Activated CD4-positive, CD25-positive, alpha-beta regulatory T cell treated with anti-CD3 and anti-CD28 coated beads, Interleukin-2, amount 50 U/mL, for 72 hours (primary cell): ENCODE measurements around the gene ARHGEF28.

Experiments
- DNase-seq: peaks from one replicate; pipeline ENCODE4 v3.0.0; 2021

The ARHGEF28 gene

GRCh38 chr5:73625944-73626811 lies at the start of gene ARHGEF28:
Gene ARHGEF28, plus strand, starts transcription at chr5:73626196. Its CDS starts 58,656 bp downstream, at chr5:73684852.
- no peak for DNase-seq

DNA sequence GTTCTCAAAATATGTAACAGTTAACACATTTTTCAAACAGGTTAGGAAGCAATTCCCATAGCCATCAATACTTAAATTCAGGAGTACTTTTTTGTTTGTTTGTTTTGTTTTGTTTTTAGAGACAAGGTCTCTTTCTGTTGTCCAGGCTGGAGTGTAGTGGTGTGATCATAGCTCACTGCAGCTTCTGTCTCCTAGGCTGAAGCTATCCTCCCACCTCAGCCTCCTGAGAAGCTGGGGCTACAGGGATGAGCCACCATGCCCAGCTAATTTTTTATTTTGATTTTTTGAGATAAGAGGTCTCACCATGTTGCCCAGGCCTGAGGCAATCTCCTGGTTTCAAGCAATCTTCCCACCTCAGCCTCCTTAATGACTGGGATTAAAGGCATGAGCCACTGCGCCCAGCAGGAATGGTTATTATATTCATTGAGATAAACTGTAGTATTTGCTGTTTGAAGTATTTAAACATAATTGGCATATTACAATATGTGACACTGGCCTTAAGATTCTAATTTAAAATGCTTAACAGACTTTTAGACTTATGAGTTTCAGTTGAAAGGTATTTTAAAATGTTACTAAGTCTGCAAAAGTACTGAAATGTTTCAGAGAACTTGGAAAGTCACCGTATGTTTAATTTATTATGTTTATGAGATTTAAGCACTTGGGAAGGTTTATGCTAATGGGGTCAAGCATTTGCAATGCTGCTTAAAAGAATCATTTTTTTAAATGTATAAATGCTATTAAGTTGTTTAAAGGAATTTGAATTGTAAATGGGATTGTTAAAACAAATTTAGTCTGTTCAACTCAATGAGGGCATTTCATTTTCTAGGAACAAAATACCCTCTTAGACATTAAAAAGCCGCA lies 43.5 kb upstream of the ARHGEF28 start:
- no peak for DNase-seq

DNA sequence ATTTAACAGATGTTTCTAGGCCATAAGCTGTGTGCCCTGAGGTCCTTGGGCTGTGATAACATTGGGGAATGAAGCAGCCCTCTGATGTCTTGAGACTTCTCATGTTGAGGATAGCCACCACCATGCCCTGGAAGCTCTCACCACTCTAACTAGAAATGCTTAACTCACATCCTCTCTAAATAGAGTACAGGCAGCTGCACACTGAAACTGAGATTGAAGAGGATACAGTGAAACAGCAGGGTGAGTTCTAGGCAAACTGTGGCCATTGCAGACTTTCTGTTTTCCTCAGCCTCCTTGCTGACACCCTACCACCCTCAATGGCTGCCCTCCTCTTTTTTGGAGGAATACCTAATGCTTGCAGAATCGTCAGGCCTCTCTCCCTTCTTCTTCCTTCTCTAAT lies 38.1 kb upstream of the ARHGEF28 start:
- no peak for DNase-seq

GRCh38 chr5:73591102-73591695 lies 34.8 kb upstream of the ARHGEF28 start:
- DNase-seq: peak; percentile 33

- no peak for DNase-seq
Measured at GRCh38 chr5:73591698-73592501, 34.1 kb upstream of the ARHGEF28 start.

- DNase-seq: no peak
Measured at GRCh38 chr5:73592551-73592950, 33.4 kb upstream of the ARHGEF28 start.

DNA sequence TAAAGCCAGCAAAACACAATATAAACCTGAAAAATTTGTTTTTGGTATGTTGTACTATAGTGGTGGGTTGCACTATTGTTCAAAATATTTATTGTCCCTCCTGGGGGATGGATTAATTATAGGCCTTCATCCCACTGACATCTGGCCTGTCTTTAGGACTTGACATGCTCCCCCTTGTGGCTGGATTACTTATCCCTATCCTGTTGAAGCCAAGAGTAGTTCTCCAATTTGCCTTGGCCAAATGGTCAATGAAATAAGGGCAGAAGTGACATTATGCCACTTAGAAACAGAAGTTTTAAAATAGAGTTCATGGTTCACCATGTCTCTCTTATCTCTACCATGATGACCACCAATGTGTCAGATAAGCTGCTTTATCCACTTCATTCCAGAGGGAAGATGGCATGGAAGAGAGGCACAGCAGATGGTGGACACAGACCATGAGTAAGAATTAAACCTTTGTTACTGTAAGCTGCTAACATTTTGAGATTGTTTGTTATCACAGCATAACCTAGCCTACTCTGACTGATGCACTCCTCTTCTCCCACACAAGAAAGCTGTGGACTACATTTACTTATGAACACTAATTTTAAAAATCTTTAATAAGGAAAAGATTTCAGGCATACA lies 29.2 kb upstream of the ARHGEF28 start:
- DNase-seq: no peak

DNA sequence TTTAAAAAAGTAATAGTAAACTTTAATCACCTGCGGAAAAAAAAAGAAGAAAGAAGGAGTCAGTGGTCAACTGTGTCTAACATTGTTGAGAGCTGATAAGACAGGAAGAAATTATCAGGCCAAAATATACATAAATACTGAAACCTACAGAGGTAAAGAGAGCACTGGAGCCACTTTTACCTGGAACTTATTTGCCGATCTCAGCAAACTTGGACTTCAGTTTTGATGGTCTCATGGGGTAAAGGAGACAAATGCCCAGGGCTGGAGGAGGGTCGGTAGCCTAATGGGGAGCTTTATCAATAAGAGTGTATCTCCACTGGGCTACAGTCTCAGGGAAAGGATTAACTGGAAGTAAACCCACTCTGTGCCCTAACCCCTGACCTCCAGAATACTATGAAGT lies 26.6 kb upstream of the ARHGEF28 start:
- DNase-seq: no peak

GRCh38 chr5:73603998-73604397 lies 22.0 kb upstream of the ARHGEF28 start:
- no peak for DNase-seq

DNA sequence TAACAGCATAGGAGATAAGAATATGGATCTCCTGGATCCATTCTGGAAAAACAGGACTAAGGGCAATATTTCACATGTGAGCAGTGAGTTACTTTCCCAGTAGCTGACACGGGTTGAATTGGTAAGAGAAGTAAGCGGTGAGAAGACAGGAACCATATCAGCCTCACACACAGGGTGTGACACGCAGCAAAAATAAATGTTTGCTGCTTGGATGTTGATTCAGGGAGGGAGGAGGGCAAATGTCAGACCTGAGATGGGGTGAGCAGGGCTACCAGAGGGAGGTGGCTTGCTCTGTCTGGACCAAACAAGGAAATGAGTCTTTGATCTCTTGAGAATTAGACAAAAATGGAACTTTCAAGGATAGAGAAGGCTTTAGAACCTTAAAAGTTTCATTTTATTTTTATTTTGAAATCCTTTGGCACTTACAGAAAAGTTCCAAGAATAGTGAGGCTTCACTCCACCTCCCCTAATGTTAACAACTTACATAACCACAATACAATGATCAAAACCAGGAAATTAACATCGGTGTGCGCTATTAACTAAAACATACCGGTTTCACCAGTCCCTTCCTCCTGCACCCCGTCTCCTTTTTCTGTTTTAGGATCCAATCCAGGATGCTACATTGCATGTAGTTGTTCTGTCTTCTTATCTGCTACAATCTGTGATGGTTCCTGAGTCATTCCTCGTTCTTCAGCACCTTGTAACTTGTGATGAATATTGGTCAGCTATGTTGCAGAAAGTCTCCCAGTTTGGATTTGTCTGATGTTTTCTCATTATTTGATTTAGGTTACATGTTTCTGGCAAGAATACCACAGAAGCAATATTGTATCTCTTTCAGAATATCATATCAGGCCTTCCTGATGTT lies 20.5 kb upstream of the ARHGEF28 start:
- DNase-seq: no peak

DNA sequence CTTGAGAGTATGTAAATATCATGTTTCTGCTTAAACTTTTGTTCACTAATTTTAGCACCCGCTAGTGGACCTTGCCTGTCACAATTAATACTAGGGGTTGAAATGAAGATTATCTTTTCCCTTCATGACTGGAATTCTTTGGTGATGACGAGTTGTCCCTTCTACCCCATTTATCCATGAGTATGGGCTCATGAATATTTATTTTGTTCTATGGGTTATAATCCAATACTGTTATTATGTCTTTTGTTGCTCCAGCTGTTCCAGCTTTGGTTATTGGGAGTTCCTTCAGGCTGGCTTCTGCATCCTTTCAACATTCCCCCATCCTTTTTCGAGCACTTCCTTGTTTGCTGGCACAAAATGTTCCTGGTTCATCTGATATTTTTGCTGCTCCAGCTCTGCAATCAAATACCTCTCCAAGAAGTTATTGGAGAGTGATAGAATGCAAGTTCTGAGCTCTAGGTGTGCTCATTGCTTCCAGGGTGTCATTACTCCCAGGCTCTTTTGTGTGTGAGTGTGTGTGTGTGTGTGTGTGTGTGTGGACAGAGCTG lies 19.7 kb upstream of the ARHGEF28 start:
- no peak for DNase-seq

DNA sequence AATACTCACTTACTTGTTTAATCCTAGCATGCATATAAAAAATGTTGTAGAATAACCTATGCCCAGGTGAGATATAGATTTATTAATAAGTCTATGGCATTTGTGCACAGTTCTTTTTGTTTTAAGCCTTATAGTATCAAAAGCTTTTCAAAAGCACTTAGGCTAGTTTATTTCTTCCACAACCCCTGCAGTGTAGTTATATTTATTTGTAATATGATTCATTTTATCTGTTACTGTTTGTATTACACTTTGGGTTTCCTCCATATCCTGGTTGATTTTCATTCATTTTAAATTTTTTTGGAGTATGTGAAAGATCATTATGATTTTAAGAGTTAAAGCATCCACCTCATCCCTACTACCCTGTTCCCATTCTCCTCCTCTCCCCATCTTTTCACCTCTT lies 18.8 kb upstream of the ARHGEF28 start:
- no peak for DNase-seq

- DNase-seq: no peak
Measured at GRCh38 chr5:73612799-73613198, 13.2 kb upstream of the ARHGEF28 start.

DNA sequence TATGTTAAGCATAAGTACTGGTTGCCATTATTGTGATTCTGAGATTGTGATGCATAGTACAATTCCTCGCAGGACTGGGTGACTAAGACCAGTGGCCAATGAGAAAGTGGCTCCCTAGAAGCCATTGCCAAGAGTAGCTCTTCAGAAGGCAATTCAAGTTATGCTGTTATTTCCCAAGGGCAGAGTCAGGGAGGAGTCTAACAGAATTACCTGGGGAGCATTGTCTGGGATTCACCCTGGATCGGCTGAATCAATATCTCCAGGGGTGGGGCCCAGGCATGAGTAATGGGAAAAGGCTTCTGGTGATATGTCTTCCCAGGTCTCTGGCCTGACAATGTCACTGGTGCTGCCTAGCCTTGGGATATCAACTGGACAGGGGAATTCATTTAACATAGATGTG lies 10.9 kb upstream of the ARHGEF28 start:
- DNase-seq: no peak

DNA sequence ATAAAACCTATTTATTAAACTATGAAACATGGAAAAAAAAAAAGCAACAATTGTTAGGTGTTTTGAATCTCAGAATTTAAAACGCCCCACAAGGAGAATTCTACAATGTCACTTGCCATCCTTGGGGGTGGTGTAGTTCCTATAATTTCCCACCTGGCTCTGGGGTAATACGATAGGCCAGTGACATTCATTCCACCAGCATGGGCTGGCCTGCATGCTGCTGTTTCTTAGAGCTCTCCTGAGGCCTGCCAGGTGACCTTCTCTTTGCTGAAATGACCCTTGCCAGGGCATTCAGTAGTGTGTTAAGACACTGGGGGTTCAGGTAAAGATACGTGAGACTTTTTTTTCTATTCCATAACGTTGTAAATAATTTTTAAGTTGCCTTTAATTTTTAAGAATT lies 10.0 kb upstream of the ARHGEF28 start:
- DNase-seq: no peak

DNA sequence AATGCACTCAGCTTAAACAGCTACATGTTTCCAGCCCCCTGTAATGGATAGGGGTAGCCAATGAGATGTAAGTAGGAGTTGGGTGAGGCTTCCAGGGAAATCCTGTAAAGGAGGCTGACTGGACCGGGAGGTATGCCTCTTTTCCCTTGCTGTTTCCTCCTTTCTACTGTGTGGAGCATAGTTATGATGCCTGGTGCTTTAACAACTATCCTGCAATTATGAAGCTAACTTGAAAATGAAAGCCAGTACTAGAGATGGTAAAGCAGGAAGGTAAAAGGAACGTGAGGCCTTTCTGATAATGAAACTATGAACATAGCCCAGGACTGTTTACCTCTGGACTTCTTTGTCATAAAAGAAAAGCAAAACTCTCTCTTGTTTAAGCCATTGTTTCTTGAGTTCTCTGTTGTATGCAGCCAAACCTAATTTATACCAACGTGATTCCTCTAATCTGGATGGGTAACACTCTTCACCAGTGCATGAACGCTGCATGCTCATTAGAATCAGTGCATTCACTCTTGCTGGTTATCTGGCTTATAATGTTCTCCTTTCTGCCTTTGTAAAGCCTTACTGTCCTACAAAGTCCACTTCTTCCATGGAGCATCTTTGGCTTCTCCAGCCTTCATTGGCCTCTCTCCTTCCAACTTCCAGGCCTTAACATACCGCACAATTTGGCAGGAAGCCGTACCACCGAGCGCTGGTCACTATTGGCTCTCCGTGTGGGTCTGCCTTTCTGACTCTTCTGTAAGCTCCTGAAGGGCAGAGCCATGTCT lies 8.3 kb upstream of the ARHGEF28 start:
- no peak for DNase-seq

DNA sequence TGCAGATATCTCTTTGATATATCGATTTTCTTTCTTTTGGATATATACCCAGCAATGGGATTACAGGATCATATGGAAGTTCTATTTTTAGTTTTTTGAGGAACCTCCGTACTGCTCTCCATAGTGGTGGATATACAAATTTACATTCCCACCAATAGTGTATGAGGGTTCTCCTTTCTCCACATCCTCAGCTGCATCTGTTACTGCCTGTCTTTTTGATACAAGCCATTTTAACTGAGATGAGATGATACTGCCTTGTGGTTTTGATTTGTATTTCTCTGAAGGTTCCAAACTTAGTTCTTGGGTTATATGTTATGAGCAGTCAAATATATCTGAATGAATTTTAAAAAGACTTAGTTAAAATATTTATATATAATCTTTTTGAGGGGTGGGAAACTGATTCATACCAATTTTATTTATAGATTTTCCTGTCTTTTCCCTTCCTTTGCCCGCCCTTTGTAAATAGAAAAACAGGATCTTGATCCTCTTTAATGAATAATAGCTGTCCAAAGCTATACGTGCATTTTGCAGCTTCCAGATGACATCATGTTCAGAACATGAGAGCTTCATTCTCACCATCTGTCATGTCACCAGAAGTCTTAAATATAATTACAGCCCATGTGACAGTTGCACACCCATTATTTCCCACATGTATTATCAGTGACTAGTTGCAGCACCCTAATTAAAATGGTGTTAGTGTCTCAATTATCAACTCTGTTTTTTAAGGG lies 6.2 kb upstream of the ARHGEF28 start:
- no peak for DNase-seq

DNA sequence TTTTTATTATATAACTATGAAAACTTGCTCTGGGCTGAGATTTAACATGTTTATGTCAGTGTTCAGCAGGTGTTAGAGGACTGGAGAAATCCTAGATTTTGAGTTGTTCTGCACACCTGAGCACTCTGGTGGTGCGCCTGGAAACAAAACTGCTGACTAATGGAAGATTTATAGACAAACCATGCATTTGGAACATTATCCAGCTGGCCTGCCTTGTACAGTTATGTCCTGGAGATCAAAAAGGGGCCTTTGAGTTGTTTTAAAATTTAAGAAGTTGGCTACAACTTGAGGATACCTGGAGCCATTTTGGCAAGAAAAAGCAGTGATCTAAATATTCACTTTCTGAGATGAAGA lies 5.7 kb upstream of the ARHGEF28 start:
- DNase-seq: no peak

- DNase-seq: no peak
Measured at GRCh38 chr5:73623060-73623459, 2.9 kb upstream of the ARHGEF28 start.
